ENCODE data around the gene TMEM25.

DNA sequence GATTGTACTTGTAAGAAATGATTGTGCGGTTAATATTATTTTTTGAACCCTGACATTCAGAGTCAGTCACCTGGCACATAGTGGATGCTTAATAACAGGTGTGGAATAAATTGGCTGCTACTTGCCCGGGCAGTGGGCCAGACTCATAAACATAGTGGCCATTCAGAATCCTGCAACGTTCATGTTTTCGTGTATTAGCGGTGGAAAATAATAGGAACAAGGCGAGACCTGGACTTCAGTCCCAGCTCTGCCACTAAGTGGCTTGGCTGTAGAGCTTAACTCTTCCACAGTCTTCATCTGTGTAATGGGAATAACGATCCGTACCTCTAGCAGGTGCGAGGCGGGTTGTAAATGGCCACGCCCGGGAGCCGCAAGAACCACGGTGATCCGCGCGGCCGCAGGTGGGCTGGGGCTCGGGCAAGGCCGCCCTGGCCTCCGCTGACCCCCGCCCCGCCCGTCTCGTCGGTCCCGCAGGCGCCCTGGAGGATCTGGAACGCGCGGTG, 761 bp upstream of the TMEM25 start:
- TF ChIP-seq, protein P1, sequence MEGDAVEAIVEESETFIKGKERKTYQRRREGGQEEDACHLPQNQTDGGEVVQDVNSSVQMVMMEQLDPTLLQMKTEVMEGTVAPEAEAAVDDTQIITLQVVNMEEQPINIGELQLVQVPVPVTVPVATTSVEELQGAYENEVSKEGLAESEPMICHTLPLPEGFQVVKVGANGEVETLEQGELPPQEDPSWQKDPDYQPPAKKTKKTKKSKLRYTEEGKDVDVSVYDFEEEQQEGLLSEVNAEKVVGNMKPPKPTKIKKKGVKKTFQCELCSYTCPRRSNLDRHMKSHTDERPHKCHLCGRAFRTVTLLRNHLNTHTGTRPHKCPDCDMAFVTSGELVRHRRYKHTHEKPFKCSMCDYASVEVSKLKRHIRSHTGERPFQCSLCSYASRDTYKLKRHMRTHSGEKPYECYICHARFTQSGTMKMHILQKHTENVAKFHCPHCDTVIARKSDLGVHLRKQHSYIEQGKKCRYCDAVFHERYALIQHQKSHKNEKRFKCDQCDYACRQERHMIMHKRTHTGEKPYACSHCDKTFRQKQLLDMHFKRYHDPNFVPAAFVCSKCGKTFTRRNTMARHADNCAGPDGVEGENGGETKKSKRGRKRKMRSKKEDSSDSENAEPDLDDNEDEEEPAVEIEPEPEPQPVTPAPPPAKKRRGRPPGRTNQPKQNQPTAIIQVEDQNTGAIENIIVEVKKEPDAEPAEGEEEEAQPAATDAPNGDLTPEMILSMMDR (IDR thresholded peaks at IDR 0.05) = no peak
- TF ChIP-seq POLR2A (IDR thresholded peaks at IDR 0.05) = no peak

All from adrenal gland (tissue), 5 donors.